ENCODE data around the gene PDCD6IP.

- no peak for TF ChIP-seq CTCF (IDR thresholded peaks at IDR 0.05)
- no peak for TF ChIP-seq POLR2A (IDR thresholded peaks at IDR 0.05)
Measured at GRCh38 chr3:33839283-33839682, 40.9 kb downstream of the PDCD6IP start.
